GM12801 (cell line): ENCODE data around the gene ITGA8.

Experiments
- TF ChIP-seq, protein P1 (sequence below): IDR thresholded peaks from one replicate; pipeline ENCODE4 v1.5.1; 2011; ENCODE audit warnings: control low read depth; ENCODE audit not compliant: insufficient read length; ENCODE audit errors: extremely low read depth

The ITGA8 gene

GRCh38 chr10:15704581-15704968 lies 15.1 kb downstream of the ITGA8 start:
- TF ChIP-seq, protein P1, sequence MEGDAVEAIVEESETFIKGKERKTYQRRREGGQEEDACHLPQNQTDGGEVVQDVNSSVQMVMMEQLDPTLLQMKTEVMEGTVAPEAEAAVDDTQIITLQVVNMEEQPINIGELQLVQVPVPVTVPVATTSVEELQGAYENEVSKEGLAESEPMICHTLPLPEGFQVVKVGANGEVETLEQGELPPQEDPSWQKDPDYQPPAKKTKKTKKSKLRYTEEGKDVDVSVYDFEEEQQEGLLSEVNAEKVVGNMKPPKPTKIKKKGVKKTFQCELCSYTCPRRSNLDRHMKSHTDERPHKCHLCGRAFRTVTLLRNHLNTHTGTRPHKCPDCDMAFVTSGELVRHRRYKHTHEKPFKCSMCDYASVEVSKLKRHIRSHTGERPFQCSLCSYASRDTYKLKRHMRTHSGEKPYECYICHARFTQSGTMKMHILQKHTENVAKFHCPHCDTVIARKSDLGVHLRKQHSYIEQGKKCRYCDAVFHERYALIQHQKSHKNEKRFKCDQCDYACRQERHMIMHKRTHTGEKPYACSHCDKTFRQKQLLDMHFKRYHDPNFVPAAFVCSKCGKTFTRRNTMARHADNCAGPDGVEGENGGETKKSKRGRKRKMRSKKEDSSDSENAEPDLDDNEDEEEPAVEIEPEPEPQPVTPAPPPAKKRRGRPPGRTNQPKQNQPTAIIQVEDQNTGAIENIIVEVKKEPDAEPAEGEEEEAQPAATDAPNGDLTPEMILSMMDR = no peak

DNA sequence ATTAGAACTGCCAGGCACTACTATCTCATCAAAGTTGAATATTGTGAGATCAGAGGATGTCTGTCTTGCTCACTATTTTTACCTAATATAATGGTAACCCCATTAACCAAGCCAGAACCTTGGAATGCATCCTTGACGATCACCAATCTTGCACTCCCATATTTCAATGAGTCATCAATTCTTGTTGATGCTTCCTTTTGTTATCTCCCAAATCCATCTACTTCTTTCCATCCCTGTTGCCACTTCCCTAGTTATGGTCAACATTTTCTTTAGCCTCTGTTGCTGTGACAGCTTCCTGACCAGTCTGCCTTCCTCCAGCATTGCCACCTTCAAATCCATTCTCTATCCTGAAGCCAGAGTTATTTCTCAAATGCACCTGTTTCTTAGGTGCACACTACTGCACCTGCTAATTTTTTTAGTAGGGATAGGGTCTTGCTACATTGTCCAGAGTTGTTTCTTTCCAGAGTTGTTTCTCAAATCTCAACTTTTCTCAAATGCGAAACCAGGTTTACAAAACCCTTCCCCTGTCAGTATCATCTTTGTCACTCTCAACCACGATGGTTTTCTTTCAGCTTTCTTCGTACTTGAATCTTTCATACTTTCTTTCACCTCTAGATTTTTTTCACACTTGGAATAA lies 15.7 kb downstream of the ITGA8 start:
- TF ChIP-seq, protein P1 = no peak

GRCh38 chr10:15703151-15703880 lies 16.4 kb downstream of the ITGA8 start:
- TF ChIP-seq, protein P1 = no peak

DNA sequence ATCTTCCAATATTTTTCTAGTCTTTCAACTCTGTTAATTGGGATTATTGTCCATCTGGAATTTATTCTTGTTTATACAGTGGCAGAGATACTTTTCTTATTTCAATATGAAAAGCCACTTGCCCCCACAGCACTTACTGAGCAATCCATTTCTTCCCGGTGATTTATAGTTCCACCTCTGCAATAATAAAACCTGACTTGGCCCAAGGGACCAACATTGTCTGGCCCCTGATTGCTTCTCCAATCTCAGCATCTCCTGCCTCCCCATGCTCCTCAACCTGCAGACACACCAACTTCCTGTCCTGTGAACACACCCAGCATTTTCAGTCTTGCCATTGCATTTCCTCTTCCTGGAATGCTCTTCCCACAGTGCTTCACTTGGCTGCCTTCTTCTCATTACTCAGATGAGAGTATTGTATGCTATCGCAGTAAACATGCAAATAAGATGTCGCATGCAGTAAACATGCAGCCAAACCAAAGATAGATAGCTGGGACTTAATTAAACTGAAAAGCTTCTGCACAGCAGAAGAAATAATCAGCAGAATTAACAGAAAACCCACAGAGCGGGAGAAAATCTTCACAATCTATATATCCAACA lies 19.5 kb downstream of the ITGA8 start:
- TF ChIP-seq, protein P1 = no peak

DNA sequence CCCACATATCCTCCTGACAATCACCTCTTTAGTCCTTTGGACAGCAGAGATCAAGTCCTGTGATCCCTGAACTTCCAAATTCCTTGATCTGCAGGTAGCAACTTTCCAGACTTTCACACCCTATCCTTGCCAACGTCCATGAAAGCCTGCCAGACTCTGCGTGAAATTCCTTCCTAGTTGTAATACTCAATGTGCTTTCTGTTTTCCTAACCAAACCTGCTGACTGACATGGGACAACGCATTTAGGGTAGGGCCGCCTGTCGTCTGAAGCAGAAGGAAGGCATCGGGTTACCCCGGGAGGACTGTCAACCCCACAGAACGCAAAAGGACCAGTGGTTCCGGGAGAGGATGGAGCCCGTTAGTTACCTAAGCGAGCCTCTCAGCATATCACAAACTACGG lies 23.9 kb downstream of the ITGA8 start:
- TF ChIP-seq, protein P1 = no peak

DNA sequence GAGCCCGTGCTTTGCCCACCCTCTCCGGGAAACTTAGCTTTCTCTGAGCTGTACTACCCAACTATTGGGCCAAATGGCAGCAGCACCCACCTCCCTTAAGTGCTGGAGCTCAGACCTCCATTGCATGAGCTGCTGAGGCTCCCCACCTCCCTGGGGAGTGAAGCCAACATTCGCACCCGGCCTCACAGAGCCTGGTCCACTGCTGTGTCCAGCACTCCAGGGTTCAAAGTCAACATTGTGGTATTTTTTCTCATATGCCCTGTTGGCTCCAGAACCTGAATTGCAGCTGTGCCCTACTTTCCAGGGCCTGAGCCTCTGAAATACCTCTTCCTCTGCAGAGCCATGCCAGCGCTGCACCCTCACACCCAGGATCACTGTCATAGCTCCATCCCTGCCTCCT lies 29.7 kb downstream of the ITGA8 start:
- TF ChIP-seq, protein P1 = no peak

DNA sequence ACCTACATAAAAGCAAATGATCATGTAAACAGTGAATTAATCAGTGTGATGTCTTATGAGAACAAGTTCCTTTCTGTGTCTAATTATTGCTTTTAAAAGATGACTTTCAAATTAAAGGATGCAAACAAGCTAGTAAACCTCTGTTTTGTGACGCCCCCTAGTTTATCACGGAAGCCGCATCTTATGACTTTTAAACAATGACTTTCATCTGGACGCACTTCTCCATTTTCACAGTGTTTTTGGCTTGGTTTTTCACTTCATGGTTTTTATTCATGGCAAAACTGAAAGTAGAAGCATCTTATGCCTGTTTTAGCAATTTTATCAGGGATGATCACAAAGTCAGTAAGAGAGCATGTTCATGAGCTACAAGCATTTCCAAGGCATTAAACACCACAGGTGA lies 35.0 kb downstream of the ITGA8 start:
- TF ChIP-seq, protein P1 = no peak
